ENCODE results near the gene GOSR2.
A peak's percentile ranks its signal among the peaks of the same experiment; 100 is the strongest.
"Not testable (repeated sequence)": the region's sequence is repeated elsewhere in the genome, so short reads cannot be mapped to it uniquely, and the experiment has no call there.

GOSR2 gene

GRCh38 chr17:46935658-46936266, 12.8 kb downstream of the GOSR2 start:
- DNase-seq: no peak

GRCh38 chr17:46940692-46941404, 17.9 kb downstream of the GOSR2 start:
- peak; percentile 55 for DNase-seq

GRCh38 chr17:46942441-46943217, 19.7 kb downstream of the GOSR2 start:
- DNase-seq: peak; percentile 7

- no peak for DNase-seq
Measured at GRCh38 chr17:46943218-46943500, 20.2 kb downstream of the GOSR2 start.

GRCh38 chr17:46943501-46944393, 20.8 kb downstream of the GOSR2 start:
- DNase-seq: no peak

- DNase-seq: no peak
Measured at GRCh38 chr17:46944931-46945330, 22.0 kb downstream of the GOSR2 start.

GRCh38 chr17:46947216-46947615, 24.3 kb downstream of the GOSR2 start:
- no peak for DNase-seq

- no peak for DNase-seq
Measured at GRCh38 chr17:46948544-46948943, 25.6 kb downstream of the GOSR2 start.

GRCh38 chr17:46949291-46950174, 26.6 kb downstream of the GOSR2 start:
- DNase-seq: no peak

GRCh38 chr17:46950342-46950996, 27.5 kb downstream of the GOSR2 start:
- no peak for DNase-seq

GRCh38 chr17:46950997-46951621, 28.1 kb downstream of the GOSR2 start:
- peak; percentile 41 for DNase-seq

- no peak for DNase-seq
Measured at GRCh38 chr17:46951706-46952105, 28.7 kb downstream of the GOSR2 start.

- no peak for DNase-seq
Measured at GRCh38 chr17:46952115-46952514, 29.2 kb downstream of the GOSR2 start.

GRCh38 chr17:46953191-46953590, 30.2 kb downstream of the GOSR2 start:
- DNase-seq: not testable (repeated sequence)

- no peak for DNase-seq
Measured at GRCh38 chr17:46958041-46958591, 35.2 kb downstream of the GOSR2 start.

GRCh38 chr17:46960152-46960551, 37.2 kb downstream of the GOSR2 start:
- DNase-seq: no peak

- no peak for DNase-seq
Measured at GRCh38 chr17:46962374-46962790, 39.4 kb downstream of the GOSR2 start.

GRCh38 chr17:46963571-46963970, 40.6 kb downstream of the GOSR2 start:
- DNase-seq: no peak

- no peak for DNase-seq
Measured at GRCh38 chr17:46964315-46965265, 41.6 kb downstream of the GOSR2 start.
